Pancreas (tissue), 10 donors: ENCODE results near the gene SH3RF3. TPM values are rescaled to one million over a fixed set of nuclear protein-coding genes. Genes with fewer than 3 reads are reported as not detected.
"Not testable (repeated sequence)": the region's sequence is repeated elsewhere in the genome, so short reads cannot be mapped to it uniquely, and the experiment has no call there.

Source experiments
- ATAC-seq, 4 donors: fragments of 200-7000 bp; cut with Tn5 transposase; one replicate each; pipeline versions ENCODE4 v1.8.0 to v1.9.1; 2020; ENCODE audit warnings: mild to moderate bottlenecking in 4 of 4, moderate library complexity in 4 of 4
- DNase-seq, 6 donors: peaks; one replicate each; pipeline ENCODE4 v3.0.0-alpha.2; 2020
- FAIRE-seq: peaks from 2 replicates; lab custom pipeline; 2012; peaks lifted over from hg19 to GRCh38; lab: Jason Lieb, UNC
- H3K27ac ChIP-seq, 4 donors: fragments of 200-600 bp; sonication (generic); 1 replicate in 3 of 4; 2 replicates in 1 of 4; pipeline versions ENCODE4 v1.5.0 to v1.8.0; 2020
- H3K27me3 ChIP-seq, 4 donors: fragments of 200-600 bp; one replicate each; pipeline ENCODE4 v1.8.0; 2021
- H3K36me3 ChIP-seq, 3 donors: fragments of 200-600 bp; sonication (generic) in 1 of 3; one replicate each; pipeline versions ENCODE4 v1.5.0 to v1.8.0; 2020 to 2021
- H3K4me1 ChIP-seq, 3 donors: fragments of 200-600 bp; one replicate each; pipeline ENCODE4 v1.8.0; 2021
- H3K4me3 ChIP-seq, 4 donors: fragments of 200-600 bp; sonication (generic) in 2 of 4; one replicate each; pipeline versions ENCODE4 v1.5.0 to v1.8.0; 2020 to 2021
- H3K9me3 ChIP-seq, 4 donors: fragments of 200-600 bp; one replicate each; pipeline ENCODE4 v1.8.0; 2021
- WGBS, 2 donors: extraction: QIAGEN DNeasy Blood & Tissue Kit; methylation state at CpG; one replicate each; pipeline ENCODE4 v1.1.7; 2013; 5-methylcytosine and 5-hydroxymethylcytosine counted together
- intact Hi-C, 3 donors: fragments of 100-400 bp; cut with DNase I; formaldehyde crosslinking; loops; one replicate each; pipeline versions ENCODE4 v1.11.1 to v1.14.2; 2022
- polyA plus RNA-seq, 2 donors: library from polyadenylated mRNA; stranded (reverse); fragments of 200-250 nt; gene quantifications; one replicate each; pipeline ENCODE4 v1.2.3, GENCODE V29; 2013
- total RNA-seq, 6 donors: library from RNA; stranded (reverse); fragmentation: NEBNext Ultra II Directional in 4 of 6; extraction: Animal tissue kit (Norgen Biotek cat#: 25700) in 4 of 6; gene quantifications; one replicate each; pipeline versions ENCODE4 v1.2.1 to v1.2.4, GENCODE V29; 2021 to 2023
- TF ChIP-seq, protein P1 (sequence below), 4 donors: fragments of 200-600 bp; sonication (generic) in 3 of 4; IDR thresholded peaks; one replicate each; pipeline versions ENCODE4 v1.5.0 to v1.8.0; 2021; ENCODE audit warnings: antibody characterized with exemption in 4 of 4
- donor health status: healthy with polysubstance abuse.
- donor health status: DM: no; HTN: no; CAD: no; lungs with moderate emphysema.
- donor health status: DM: no; HTN: no; CAD: no.
- donor health status: control.
- donor health status: control.
- donor health status: Bipolar disorder and iron deficiency.
- donor health status: DM: yes; HTN: yes; CAD: no.
- donor health status: DM: no; HTN: no; CAD: no.
- donor health status: DM: no; HTN: no; CAD: no.
- donor health status: DM: yes; HTN: yes; CAD: no.

Gene SH3RF3
- total and polyA plus RNA-seq, 8 donors = 1.1 to 3.5 (median 1.8) TPM

DNA sequence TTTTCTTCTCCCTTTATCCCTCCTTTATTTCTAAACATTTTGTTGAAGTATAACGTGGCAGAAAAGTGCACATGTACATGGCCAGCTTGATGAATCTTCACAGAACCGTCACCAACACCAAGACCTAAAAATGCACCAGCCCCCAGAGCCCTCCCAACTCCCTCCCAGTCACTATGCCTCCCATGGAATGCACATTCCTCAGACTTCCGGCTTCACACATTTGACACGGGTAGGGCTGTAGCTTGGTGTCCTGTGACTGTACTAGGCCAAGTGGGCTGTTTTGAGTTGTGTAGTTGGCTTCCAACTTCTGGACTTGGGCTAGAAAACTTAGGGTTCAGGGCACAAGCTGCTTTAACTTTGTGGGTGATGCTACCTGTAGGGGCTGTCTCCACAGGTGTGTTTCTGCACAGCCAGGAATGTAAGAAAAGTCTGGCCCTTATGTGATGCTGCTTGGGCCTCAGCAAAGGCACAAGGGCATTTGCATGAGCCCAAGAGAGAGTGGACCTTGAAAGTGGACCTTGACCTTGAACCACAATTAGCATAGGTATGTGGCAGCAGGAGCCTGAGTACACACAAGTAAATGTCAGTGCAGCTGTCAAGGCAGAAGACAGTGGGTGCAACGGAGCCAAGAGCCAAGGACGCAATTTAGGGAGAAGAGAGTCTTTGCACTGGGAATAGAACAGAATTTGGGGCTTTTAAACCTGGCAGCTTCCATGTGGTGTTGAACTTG, 406.4 kb downstream of the SH3RF3 start:
- H3K4me1 ChIP-seq = no peaks in the 10 kb centered on the region
- H3K9me3 ChIP-seq = no peaks in the 10 kb centered on the region
- FAIRE-seq (no peak), DNase-seq (no peak), ATAC-seq (no peak)
- H3K27me3 ChIP-seq = no peaks in the 10 kb centered on the region
- H3K36me3 ChIP-seq = no peaks in the 10 kb centered on the region
- TF ChIP-seq, protein P1, sequence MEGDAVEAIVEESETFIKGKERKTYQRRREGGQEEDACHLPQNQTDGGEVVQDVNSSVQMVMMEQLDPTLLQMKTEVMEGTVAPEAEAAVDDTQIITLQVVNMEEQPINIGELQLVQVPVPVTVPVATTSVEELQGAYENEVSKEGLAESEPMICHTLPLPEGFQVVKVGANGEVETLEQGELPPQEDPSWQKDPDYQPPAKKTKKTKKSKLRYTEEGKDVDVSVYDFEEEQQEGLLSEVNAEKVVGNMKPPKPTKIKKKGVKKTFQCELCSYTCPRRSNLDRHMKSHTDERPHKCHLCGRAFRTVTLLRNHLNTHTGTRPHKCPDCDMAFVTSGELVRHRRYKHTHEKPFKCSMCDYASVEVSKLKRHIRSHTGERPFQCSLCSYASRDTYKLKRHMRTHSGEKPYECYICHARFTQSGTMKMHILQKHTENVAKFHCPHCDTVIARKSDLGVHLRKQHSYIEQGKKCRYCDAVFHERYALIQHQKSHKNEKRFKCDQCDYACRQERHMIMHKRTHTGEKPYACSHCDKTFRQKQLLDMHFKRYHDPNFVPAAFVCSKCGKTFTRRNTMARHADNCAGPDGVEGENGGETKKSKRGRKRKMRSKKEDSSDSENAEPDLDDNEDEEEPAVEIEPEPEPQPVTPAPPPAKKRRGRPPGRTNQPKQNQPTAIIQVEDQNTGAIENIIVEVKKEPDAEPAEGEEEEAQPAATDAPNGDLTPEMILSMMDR (IDR thresholded peaks at IDR 0.05) = no peak
- WGBS, 2 donors = 58 to 60% methylated on average over 6 of the region's 6 CpGs
- no peak overlapping the region for H3K4me3 ChIP-seq
- H3K27ac ChIP-seq = no peak overlapping the region
- intact Hi-C loops = no loop called here

DNA sequence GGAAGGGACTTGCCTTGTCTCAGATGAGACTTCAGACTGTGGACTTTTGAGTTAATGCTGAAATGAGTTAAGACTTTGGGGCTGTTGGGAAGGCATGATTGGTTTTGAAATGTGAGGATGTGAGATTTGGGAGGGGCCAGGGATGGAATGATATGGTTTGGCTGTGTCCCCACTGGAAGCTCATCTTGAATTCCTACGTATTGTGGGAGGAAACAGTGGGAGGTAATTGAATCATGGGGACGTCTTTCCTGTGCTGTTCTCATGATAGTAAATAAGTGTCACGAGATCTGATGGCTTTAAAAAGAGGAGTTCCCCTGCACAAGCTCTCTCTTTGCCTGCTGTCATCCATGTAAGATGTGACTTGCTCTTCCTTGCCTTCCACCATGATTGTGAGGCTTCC, 407.6 kb downstream of the SH3RF3 start:
- H3K9me3 ChIP-seq, FAIRE-seq, H3K4me3 ChIP-seq, intact Hi-C loops, H3K36me3 ChIP-seq, H3K27ac ChIP-seq, DNase-seq, H3K27me3 ChIP-seq, ATAC-seq, H3K4me1 ChIP-seq: not testable (repeated sequence)
- WGBS, 2 donors = 82 to 84% methylated on average over 3 of the region's 3 CpGs

DNA sequence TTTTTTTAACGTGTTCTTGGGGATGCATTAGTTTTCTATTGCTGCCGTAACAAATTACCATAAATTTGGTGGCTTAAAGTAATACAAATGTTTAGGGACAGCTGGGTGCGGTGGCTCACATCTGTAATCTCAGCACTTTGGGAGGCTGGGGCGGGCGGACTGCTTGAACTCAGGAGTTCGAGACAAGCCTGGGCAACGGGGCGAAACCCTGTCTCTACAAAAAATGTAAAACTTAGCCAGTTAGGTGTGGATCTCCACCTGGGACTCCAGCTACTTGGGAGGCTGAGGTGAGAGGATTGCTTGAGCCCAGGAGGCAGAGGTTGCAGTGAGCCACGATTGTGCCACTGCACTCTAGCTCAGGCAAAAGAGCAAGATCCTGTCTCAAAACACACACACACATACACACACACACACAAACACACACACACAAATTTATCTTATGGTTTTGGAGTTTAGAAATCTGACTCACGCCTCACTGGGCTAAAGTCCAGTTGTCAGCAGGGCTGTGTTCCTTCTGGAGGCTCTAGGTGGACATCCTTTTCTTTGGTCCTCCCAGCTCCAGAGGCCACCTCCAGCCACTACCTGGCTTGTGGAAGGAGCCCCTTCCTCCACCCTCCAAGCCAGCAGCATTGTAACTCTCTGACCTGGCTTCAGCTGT, 408.7 kb downstream of the SH3RF3 start:
- 76 to 86% methylated on average over 10 of the region's 10 CpGs for WGBS, 2 donors
- DNase-seq = no peak
- H3K27ac ChIP-seq = no peak overlapping the region
- intact Hi-C loops = no loop called here
- no peak overlapping the region for H3K4me3 ChIP-seq
- no peaks in the 10 kb centered on the region for H3K36me3 ChIP-seq
- H3K4me1 ChIP-seq = no peaks in the 10 kb centered on the region
- peak in 1 of 4 donors; percentile 31 for ATAC-seq
- TF ChIP-seq, protein P1 (IDR thresholded peaks at IDR 0.05) = no peak
- no peaks in the 10 kb centered on the region for H3K9me3 ChIP-seq
- no peak for FAIRE-seq
- H3K27me3 ChIP-seq = no peaks in the 10 kb centered on the region

DNA sequence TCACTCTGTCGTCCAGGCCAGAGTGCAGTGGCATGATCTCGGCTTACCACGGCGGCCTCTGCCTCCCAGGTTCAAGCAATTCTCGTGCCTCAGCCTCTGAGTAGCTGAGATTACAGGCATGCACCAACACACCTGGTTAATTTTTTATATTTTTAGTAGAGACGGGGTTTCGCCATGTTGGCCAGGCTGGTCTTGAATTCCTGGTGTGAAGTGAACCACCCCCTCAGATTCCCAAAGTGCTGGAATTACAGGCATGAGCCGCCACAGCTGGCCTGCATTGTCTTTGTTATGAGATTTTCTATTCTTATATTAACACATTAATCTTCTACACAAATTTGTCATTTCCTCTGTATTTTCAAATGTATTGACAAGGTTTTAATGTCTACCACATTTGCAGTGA, 409.5 kb downstream of the SH3RF3 start:
- H3K27me3 ChIP-seq = no peaks in the 10 kb centered on the region
- H3K4me3 ChIP-seq = no peak overlapping the region
- no peak overlapping the region for H3K27ac ChIP-seq
- no peak for ATAC-seq
- TF ChIP-seq, protein P1 (IDR thresholded peaks at IDR 0.05) = no peak
- no peaks in the 10 kb centered on the region for H3K36me3 ChIP-seq
- intact Hi-C loops = no loop called here
- 81 to 86% methylated on average over 8 of the region's 8 CpGs for WGBS, 2 donors
- FAIRE-seq = no peak
- no peaks in the 10 kb centered on the region for H3K4me1 ChIP-seq
- DNase-seq = no peak
- no peaks in the 10 kb centered on the region for H3K9me3 ChIP-seq

DNA sequence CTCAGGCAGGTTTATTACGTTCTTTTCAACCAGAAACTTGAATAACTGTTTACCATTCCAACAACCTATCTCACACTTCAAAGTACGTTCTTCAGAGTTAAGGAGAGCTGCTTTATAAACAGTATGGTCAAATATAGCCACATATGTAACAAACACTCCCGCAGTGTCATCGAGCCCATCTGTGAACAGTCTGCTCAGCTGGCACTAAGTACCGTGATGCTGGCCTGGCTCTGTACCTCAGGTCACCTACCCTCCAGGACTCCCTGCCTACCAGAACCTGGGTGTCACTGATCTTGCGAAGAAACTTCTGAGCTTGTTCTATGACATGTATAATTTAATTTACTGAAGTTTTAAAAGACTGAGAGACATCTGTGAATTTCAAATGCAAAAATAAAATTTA, 413.4 kb downstream of the SH3RF3 start:
- Histone ChIP-seq H3K27ac (no peak overlapping the region), H3K27me3 (no peaks in the 10 kb centered on the region), H3K36me3 (no peaks in the 10 kb centered on the region), H3K9me3 (no peaks in the 10 kb centered on the region), H3K4me1 (peaks cover 0 to 5% (median 0%) of the 10 kb centered on the region in 3 donors), H3K4me3 (no peak overlapping the region)
- DNase-seq (no peak), FAIRE-seq (no peak), ATAC-seq (no peak)
- WGBS, 2 donors = 89 to 92% methylated on average over 6 of the region's 6 CpGs
- intact Hi-C loops = no loop called here
- TF ChIP-seq, protein P1 (IDR thresholded peaks at IDR 0.05) = no peak
